ENCODE results near the gene TTYH2.
"Not testable (repeated sequence)": the region's sequence is repeated elsewhere in the genome, so short reads cannot be mapped to it uniquely, and the experiment has no call there.

Gene TTYH2, protein sequence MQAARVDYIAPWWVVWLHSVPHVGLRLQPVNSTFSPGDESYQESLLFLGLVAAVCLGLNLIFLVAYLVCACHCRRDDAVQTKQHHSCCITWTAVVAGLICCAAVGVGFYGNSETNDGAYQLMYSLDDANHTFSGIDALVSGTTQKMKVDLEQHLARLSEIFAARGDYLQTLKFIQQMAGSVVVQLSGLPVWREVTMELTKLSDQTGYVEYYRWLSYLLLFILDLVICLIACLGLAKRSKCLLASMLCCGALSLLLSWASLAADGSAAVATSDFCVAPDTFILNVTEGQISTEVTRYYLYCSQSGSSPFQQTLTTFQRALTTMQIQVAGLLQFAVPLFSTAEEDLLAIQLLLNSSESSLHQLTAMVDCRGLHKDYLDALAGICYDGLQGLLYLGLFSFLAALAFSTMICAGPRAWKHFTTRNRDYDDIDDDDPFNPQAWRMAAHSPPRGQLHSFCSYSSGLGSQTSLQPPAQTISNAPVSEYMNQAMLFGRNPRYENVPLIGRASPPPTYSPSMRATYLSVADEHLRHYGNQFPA

DNA sequence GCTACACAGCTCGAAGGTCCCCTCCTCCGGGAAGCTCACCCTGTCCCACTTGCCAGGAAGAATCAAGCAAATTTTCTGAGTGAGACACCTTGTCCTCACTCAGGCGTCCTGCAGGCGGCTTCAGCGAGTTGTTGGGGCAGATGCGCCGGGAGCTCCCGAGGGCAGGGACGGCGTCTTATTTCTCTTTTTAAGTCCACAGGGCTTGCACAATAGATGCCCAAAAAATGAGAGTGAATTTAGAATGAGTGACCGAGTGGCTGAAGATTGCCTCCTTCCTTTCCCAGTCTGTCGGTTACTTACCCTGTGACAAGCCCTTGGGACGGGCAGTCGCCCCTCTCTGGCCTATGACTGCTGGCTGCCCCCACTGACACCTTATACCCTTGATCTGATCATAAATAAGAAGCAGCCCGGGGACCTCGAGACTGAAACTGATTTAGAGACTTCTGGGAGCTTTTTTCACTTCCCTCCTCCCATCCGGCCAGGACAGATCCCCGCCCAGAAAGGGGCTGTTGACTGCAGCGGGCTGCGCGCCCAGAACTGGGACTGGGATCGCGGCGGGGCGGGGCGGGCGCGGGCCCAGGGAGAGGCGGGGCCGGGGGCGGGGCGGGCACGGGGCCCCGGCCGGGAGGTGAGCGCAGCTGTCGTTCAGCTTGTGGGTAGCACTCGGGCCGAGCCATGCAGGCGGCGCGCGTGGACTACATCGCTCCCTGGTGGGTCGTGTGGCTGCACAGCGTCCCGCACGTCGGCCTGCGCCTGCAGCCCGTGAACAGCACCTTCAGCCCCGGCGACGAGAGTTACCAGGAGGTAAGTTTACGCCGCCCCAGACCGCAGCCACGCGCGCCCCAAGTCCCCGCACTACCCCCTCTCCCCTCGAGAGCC lies at the start of gene TTYH2:
TTYH2 (plus strand) TSS at position 659 of the 879 bp plus-strand sequence; CDS start at position 676, 17 bp downstream.
- DNase-seq: peak; percentile 54

DNA sequence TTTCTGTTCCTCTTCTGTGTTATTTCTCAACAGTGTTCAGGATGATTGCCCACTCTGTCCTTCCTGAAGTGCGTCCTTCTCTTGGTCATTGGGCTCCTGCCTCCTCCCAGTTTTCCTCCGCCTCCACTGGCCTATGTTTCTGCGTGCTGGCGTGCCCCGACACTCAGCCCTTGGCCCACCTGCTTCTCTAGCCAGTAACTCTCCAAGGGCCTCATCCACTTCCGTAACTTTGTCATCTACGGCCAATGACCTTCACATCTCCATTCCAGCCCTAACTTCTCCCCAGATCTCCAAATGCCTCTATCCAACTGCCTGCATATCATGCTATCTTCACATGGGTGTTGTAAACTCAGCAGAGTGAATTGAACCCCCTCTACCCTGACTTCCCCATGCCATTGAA lies 49.5 kb upstream of the TTYH2 start:
- no peak for DNase-seq

DNA sequence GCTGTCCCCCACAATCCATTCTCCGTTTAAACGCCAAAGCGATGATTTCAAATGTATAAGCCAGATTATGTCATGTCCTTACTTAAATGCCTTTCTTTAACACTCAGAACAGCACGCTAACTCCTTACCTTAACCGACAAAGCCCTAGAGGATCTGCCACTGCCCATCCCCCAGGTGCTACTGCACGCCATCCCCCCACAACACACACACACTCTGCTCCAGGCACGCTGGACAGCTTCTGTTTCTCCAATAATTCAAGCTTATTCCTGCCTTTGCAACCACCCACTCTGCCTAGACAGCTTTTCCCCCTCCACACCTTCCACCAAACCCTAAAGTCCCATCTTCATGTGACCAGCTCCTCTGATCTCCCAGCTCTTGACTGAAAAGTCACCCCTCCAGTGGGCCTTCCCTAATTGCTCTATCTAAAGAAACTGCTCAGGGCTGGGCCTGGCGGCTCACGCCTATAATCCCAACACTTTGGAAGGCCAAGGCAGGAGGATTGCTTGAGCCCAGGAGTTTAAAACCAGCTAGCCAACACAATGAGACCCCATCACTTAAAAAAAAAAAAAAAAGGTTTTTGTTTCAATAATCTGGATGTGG lies 48.8 kb upstream of the TTYH2 start:
- no peak for DNase-seq

DNA sequence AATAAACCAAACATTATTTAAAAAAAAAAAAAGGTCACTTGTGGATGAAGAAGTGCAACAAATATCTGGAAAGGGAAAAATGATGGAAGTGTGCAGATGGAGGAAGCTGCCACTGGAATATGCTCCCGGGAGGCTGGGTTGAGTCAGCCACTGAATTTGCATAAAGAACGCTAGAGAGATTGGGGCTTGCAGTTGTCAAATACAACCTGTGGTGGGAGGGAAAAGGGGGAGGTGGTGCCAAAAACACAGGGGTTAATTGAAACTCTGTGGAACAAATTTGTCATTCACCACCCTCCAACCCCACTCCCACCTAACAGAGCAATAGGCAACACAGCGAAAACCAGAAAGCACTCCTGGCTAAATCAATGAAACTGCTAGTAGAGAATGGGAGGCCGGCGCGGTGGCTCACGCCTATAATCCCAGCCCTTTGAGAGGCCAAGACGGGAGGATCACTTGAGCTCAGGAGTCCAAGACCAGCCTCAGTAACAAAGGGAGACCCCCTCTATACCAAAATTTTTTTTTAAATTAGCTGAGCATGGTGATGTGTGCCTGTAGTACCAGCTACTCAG lies 47.5 kb upstream of the TTYH2 start:
- DNase-seq: no peak

DNA sequence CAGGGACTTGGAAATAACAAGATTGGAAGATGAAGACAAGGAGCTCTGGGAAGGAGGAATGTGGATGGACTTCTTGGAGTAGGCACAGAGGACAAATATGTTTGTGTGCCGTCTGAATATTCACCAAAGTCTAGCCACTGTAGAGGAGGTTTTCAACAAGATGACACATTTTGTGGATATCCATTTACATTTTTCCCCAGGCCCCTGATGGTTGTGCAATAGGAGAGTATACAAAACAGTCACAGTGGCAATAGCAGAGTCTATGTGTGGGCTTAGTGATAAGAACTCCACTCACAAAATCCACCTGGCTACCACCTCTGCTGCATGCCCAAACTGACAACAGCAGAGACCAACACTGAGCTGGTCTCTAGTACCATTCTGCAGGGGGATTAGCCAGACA lies 42.4 kb upstream of the TTYH2 start:
- no peak for DNase-seq

DNA sequence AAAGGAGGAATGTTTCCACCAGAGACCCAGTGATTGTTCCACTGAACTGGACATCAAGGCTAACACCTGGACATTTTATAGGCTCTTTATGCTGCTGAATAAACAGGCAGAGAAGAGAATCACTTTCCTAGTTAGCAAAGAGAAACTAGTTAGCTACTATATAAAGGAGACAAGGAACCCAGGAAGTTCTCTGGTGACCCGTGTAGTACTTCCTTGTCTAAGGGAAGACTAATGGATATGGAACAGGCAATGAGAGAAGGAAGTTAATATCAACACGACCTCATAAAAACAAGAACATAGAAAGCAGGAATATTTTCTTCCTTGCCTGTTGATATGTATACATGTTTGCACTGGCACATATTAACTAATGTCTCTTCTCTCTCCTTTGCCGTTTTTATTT lies 40.7 kb upstream of the TTYH2 start:
- no peak for DNase-seq

DNA sequence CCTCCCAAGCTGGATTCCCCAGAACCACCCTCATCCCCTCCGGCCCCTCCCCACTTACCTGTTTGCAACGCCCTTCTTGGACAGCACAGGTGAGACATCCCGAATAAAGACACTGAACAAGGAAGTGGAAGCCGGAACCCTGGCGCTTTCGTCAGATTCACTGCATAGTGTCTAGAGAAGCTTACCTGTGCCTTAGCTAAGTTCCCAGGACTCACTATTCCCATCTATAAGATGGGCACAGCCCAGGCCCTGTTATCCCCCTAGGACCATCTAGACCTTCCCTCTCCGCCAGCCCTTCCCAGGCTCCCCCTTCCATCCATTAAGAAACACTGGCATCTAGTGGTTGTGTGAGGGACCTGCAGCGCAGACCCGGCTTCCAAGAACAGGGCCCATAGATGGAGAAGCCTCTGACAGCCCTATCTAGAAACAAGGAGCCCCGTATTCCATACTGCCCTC lies 36.8 kb upstream of the TTYH2 start:
- DNase-seq: peak; percentile 10

DNA sequence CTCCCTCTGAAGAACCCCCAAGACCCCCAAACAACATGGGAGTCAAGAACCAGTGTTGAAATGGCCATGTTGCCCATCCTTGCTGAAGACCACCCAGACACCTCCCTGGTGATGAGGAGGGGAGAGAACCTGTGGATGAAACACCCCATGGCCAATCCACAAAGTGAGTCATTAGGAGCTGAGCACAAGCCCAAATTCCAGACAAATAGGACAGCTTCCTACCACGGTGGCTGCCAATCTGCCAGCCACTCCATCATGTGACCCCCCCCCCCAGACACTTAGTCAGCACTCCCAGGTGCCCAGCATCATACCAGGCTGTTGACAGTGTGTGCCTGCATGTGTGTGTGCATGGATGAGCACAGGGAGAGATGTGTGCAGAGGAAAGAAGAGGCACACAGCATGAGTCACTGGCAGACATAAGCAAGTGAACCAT lies 36.3 kb upstream of the TTYH2 start:
- DNase-seq: no peak

DNA sequence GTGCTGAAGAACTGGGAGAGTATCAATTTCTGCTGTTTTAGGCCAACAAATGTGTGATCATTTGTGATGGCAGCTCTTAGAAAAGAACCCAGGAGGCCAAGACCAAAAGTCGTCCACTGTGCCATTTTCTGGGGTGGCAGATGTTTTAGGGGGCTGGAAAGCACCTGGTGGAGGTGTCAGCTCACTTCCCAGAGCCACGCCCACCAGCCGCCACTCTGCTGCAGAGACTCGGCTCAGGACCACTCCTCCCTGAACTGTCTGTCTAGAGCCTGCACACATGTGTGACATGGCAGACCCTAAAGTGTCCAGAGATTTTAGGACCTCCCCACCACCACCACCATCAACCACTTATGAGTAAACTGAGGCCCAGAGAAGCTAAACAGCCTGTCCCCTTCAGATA lies 33.8 kb upstream of the TTYH2 start:
- no peak for DNase-seq

DNA sequence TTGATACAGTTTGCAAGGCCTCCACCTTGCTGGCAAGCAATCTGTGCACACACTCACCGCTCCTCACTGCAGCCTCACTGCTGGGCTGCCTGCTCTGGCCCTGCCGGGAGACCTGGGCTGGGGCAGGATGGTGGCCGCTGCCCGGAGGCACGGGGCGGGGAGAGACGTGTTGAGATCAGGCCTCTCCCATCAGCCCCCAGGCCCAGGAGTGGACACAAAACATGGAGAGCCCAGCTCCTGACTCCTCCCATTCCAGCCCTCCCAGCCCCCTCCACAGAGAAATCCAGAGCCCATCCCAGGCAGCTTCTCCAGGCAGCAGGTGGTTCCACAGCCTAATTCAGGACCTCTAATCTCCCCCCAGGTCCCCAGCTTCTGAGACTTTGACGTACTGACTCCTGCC lies 33.0 kb upstream of the TTYH2 start:
- DNase-seq: no peak

DNA sequence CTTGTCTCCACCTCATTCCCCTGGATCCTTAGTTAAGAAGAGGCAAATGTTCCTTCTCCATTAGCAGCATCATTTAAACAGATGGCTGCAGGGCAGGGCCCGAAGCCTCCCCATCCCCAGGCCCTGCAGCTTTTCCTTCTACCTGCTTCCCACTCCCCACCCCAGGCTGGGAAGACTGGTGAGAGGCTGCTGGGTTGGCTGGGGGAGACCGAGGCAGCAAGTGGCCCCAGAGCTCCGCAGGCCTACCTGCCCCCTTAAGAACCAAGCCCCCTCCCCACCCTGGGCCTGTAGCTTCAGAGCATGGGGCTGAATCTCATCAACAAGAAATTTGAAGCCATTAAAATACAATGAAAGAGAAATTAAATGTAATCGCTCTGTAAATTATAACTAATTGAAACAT lies 32.0 kb upstream of the TTYH2 start:
- no peak for DNase-seq

DNA sequence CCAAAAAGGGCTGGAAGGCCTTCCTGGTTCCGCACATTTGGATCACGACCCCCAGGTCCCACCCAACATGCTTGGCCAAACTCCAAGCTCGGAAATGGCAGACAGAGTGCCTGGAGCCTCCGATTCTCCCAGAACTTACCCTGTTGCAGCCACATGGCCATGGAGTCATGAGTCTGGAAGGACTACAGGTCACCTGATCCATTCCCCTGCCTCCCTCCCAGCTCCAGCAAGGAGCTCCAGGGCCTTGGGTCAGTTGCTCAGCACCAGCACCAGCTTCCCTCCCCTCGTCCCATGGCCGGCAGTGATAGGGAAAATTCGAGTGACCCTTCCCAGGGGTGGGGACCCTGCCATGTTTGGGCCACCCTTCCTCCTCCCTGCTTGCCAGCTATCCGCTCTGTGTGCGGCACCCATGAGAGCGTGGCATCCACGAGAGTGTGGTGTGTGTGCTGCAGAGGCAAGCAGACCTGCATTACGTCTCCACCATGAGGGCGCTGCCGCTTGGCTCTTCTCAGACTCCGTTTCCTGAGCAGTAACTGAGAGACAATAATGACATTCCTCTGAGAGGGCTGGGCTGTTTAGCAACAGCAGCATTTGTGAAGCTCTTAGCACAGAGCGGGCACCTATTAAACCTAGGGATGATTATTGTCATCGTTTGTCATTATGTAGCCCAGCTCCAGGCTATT lies 31.2 kb upstream of the TTYH2 start:
- no peak for DNase-seq

DNA sequence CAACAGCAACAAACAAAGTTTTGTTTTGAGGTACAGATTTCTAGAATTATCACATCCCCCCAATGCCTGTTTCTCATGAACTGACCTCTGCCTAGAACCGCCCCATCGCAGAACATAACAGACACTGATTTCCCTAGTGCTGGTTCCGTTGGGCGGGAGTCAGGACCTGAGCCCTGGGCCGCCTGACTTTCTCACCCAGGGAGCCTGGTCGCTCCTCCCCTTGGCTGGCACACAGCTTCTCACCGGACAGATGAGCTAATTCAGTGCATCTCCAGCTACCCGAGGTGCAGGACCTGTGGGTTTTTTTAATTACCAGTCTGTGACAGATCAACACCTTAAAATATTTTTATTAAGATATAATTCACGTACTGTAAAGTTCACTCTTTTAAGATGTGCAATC lies 30.0 kb upstream of the TTYH2 start:
- no peak for DNase-seq

DNA sequence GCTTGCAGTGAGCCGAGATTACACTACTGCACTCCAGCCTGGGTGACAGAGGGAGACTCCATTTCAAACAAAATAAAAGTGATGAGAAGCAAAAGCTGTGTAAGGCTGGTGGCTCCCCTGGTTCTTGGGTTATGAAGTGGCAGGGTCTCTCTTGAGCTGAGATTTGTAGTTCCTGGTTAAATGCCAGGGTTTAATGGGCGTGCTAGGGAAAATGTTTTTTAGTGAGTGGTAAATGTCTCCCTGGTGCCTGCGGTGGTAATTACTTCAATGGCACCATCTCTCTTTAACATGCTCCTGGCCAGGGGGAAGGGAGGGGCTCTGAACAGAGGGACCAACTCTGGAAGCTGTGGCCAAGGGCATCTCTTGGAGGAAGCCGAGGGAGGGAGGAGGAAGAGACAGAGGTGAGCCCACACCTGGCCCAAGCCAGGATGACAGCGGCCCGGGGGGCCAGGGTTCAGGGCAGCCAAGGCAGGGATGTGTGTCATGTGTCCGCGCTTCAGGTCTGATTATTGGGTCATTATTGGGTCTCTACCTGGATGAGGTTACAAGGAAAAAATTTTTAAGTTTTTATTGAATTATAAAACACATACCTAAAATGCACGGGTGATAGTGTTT lies 27.7 kb upstream of the TTYH2 start:
- DNase-seq: no peak

DNA sequence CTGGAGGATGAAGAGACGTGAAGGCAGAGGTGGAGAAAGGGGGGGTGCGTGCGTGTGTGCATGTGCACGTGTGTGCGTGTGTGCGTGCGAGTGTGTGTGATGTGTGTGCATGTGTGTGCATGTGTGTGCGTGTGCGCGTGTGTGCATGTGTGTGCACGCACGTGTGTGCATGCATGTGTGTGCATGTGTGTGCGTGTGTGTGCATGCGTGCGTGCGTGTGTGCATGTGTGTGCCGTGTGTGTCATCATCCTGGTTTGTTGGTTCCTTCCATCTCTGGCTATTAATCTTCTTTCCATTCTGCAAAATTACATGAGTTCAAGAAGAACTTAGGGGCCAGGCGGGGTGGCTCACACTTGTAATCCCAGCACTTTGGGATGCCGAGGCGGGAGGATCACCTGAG lies 26.9 kb upstream of the TTYH2 start:
- DNase-seq: no peak

DNA sequence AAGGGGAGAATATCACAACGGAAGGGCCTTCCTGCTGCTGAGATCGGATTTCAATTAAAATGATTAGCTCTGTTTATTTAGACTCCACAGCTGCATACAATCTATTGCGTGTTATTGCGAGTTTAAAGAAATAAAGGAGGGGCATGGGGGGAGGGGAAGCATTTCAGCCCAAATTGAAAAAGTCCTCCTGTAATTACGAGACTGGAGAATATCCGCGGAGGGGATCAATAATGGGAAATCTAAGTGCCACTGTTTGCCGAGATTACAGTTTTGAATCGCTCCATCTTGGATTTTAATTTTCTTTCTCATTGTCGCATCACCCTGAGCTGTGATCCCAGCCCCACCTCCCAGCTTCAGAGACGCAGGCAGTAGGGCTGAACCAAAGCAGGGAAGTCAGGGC lies 25.6 kb upstream of the TTYH2 start:
- DNase-seq: no peak

DNA sequence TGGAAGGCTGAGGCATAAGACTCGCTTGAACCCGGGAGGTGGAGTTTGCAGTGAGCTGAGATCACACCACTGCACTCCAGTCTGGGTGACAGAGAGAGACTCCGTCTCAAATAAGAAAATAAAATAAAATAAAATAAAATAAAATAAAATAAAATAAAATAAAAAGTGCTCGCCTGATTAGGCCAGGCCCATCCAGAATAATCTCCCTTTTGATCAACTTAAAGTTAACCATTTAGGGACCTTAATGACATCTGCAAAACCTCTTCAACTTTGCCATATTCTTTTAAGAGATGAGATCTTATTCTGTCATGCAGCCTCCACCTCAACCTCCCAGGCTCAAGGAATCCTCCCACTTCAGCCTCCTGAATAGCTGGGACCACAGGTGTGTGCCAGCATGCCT lies 24.7 kb upstream of the TTYH2 start:
- not testable (repeated sequence) for DNase-seq

DNA sequence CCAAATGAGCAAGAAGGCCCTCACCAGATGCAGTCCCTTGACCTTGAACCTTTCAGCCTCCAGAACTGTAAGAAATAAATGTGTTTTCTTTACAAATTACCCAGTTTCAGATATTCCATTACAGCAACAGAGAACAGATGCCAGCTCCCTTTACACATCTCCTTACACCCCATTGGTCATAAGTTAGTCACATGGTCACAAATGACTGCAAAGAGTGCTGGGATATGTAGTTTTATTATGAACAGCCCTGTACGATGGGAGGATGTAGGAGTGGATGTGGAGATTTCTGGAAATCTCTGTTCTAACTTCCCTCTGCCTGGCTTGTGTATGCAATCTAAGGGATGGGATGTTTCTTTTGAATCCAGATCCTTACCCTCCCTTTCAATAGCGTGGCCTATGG lies 23.2 kb upstream of the TTYH2 start:
- DNase-seq: no peak

DNA sequence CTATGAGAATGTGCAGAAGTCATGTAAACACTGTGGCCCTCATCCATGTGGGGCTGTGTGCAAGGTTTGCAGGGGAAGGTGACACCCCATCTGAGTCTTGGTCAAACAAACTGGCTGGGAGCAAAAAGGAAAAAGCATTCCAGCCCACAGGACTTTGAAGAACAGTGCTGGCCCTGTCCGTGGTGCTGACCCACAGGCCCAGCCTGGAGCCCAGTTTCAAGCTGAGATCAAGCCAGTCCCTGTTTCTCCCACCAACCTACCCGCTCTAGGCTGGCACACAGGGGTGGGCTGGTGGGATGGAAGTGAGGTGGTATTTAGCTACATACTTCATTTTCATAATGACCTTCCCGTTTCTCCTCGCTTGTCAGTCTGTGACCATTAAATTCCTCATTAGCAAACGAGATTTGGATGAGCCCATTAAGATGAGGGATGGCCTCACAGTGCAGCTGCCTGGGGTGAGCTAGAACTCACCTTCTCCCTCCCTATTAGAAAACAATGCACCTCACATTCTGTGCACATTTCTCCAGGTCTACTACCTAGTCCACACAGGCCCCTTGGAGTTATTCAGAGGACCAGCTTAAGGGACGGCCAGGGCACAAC lies 22.5 kb upstream of the TTYH2 start:
- no peak for DNase-seq

DNA sequence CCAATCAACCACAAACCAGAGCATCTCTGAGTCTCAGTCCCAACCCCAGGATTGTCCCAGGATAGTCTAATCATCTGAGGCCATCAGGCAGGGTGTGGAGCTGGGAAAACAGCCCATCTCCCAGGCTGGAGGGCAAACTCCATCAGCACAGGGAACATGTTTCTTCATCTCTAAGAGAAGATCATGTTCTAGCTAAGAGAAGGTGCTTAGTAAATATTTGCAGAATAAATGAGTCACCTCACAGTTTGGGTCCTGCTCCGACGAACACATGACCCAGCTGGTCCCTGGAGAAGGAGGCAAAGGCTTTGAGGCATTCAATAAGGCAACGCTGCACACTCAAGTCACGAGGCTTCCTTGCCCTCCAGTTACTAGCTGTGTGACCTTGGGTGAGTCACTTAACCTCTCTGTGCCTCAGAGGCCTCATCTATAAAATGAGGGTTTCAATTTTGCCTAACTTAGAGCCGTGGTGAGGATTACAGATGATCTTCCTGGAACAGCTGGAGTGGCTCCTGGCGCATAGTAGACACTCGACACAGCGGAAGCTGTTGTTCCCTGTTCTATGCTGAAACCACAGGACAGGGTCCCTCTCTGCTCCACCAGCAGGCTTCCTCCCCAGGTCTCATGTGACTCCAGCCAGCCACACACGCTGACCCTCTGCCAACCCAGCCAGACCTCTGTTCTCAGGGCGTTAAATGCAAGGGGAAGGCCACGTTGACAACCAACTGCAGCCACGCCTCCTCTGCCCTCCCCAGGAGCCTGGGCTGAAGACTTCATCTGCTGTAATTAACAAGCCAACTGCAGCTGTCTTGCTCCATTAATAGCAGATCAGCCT lies 20.2 kb upstream of the TTYH2 start:
- no peak for DNase-seq

DNA sequence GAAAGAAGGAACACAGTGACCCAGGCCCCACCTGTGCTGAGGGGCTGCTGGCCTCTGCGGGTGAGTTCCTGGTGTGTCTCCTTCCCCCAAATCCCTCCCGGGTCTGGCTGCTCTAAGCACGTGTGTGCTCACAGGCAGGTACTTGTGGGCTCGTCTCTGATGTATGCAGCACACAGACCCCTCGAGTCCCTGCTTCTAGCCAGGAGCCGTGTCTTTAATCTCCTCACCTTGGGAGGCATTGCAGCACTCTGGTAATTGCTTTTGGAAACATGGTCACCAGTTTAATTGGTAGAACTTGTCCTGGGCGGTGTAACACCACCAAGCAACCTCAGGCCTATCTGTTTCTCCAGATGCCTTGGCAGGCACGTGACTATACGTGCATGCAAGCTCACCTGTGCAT lies 18.7 kb upstream of the TTYH2 start:
- no peak for DNase-seq
